Measurements from ENCODE around the gene ZNF175.

DNA sequence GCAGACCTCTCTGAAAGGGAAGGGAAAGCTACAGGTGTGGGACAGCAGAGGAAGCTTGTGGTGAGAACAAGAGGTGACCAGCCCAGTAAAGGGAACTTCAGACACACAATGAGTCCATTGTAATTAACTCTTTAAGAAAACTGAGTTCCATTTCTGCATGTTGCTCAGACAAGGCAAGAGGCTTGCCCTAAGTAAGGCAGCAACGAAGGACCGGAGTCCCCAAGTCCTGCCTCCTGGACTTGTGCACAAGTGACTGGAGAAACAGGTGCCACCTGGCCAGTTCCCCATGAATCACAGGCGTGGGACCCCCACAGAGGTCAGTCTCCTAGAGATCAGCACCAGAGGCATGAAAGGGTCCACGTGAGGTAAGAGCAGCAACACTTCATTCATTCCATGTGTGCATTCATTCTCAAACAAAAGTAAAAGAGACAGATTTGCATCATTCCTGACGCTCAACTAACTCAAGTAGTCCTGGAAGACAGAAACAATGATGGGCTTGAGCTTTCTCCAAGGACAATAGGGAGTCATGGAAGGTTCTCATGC is 24.9 kb upstream of the ZNF175 start:
- TF ChIP-seq, protein P1, sequence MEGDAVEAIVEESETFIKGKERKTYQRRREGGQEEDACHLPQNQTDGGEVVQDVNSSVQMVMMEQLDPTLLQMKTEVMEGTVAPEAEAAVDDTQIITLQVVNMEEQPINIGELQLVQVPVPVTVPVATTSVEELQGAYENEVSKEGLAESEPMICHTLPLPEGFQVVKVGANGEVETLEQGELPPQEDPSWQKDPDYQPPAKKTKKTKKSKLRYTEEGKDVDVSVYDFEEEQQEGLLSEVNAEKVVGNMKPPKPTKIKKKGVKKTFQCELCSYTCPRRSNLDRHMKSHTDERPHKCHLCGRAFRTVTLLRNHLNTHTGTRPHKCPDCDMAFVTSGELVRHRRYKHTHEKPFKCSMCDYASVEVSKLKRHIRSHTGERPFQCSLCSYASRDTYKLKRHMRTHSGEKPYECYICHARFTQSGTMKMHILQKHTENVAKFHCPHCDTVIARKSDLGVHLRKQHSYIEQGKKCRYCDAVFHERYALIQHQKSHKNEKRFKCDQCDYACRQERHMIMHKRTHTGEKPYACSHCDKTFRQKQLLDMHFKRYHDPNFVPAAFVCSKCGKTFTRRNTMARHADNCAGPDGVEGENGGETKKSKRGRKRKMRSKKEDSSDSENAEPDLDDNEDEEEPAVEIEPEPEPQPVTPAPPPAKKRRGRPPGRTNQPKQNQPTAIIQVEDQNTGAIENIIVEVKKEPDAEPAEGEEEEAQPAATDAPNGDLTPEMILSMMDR (conservative IDR thresholded peaks at IDR 0.05; ENCODE audit: low read depth, low read length), result no peak
- TF ChIP-seq EZH2 (IDR thresholded peaks at IDR 0.05; ENCODE audit: borderline replicate concordance, low read depth, low read length, poor library complexity, severe bottlenecking), result no peak
